ENCODE measurements around the gene JAM3.

JAM3 gene

DNA sequence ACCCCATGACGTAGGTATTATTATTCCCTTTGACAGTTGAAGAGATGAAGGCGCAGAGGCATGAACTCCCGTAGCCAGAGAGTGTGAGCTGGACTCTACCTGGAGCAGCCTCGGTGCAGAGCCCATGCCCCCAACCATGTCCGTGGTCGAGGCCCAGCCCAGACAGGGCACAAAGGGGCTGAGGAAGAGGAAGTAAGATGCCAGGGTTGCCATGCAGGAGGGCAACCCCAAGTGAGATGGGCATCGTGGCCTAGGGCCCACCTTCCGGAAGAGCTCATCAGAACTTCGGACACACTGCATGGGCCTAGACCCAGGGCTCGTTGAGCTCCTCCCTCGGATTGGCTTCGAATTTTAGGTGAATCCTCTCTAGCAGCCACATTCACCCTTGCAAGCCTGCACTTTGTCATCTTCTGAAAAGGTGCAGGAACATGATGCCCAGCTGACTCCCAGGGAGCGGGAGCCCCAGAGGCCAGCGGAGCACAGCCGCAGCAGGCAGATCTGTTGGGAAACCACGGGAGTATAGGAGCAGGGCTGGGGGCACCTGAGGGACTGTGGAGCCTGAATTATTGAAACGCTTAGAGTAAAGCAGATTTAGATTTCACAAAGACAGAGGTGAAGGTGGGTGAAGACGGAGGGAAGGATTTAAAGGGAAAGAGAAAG is 29.0 kb upstream of the JAM3 start:
- no peak for DNase-seq (ENCODE audit: low read depth)

DNA sequence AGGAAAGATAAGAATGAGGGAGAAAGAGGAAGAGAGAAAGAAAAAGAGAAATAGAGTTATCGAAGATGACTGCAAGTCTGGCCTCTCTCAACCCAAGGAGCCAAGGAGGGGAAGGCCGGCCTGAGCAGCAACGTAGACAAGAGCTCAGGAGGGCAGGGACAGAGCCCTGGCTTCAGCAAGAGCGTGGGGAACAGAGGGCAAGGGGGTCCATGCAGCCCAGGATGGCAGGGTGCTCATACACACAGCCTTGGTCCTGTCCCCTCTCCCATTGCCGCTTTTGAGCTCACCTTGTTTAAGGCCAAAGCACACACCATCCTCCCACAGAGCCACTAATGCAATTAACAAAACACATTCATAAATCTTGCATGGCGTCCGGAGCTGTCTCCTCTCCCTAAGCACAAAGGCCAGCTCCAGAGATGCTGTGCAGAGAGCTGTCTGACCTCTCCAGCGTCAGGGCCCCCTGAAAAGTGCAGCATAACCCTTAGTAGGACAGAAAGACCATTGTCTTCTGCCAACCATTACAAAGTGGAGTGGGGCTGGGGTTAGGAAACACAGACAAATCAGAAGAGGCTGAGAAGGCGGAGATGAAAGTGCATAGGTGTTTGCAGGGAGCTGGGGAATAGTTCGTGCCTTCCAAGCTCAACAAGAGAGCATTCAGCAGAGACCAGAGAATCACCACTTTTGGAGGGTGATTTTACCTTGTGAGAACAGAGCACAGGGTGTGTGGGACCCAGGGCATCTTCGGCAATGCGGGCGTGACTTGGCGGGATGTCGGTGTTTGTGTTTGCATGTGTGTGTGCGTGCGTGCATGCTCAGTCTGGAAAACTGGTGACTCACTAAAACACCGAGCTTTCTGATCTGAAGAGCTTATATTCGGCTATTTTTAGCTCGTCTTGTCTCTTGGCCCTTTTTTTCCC is 28.2 kb upstream of the JAM3 start:
- no peak for DNase-seq (ENCODE audit: low read depth)

DNA sequence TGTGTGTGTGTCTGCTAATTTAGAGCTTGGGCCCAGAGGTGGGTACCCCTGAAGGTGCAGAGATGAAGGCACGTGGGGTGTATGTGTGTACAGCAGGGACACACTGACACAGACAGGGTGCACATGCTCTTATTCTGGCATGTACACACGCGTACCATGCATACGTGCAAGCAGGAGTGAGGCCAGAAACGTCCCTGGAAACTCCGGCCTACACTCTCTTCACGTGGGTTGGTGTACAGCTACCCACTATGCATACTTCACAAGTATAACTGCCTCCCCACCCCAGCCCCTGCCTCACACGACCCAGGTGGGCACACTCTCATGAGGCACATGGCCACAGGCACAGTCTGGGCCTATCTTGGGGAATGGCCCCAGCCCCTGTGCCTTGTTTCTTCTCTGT is 27.5 kb upstream of the JAM3 start:
- no peak for DNase-seq (ENCODE audit: low read depth)

DNA sequence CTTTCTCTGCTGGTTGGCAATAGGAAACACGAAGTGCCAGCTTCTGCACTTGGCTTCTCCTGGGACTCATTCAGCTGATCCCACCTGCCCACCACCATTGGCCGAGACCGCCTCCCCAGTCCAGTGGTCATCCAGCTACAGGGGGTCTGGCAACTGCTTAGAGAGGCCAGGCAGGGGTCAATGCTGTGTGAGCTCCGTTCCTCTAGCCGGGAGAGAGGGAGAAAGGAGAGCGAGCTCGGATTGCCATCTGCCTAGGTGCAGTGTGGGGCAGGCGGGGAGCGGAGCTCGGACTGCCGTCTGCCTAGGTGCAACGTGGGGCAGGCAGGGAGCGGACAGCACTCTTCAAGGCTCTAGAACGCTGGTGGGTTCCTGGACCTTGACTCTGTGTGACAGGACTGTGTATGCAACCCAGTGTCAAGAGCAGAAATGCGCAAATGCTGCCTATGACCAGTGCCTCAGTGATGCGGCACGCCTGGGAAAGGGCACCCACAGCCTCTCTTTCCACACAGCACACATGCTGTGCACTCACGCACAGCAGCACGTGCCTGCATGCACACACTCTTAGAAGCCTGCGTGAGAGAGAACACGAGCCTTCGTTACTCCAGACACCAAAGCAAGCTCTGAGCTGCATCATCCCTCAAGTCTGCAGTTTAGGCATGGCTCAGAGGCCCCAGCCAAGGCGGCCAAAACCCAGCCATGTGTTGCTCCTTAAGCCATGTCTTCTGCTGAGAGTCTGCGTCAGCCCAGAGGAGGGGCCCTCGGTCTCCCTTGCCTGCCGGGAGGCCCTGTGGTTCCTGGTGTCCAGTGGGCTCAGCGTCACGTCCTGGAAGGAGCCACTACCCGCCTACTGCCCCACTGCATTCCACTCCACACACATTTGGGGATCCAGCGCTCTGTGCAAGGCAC is 26.8 kb upstream of the JAM3 start:
- DNase-seq (ENCODE audit: low read depth): no peak

DNA sequence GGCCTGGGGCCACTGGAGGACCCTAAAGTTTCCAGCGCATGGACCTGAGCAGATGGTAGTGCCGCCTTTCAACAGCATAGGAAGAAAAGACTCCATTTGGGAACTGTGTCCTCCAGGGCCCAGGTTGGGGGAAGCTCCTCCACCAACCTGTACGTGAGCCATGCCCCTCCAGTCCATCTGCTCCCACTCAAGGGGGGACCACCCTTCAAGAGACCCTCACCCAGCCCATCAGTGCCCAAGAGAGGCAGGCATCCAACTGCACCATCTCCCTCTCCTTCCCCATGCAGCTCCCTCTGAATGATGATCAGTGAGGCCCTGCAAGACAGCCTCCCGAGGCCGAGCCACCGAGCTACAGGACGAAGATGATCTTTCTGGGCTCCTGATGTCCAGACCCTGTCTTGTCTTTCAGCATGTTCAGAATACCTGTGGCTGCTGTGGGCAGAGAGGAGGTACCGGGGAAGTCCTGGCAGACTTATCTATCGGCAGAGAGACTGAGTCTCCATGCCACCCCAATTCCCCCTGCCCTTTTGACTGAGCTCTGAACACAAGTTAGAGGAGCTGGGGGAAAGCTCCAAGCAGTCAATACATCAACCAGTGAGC is 25.0 kb upstream of the JAM3 start:
- no peak for DNase-seq (ENCODE audit: low read depth)

DNA sequence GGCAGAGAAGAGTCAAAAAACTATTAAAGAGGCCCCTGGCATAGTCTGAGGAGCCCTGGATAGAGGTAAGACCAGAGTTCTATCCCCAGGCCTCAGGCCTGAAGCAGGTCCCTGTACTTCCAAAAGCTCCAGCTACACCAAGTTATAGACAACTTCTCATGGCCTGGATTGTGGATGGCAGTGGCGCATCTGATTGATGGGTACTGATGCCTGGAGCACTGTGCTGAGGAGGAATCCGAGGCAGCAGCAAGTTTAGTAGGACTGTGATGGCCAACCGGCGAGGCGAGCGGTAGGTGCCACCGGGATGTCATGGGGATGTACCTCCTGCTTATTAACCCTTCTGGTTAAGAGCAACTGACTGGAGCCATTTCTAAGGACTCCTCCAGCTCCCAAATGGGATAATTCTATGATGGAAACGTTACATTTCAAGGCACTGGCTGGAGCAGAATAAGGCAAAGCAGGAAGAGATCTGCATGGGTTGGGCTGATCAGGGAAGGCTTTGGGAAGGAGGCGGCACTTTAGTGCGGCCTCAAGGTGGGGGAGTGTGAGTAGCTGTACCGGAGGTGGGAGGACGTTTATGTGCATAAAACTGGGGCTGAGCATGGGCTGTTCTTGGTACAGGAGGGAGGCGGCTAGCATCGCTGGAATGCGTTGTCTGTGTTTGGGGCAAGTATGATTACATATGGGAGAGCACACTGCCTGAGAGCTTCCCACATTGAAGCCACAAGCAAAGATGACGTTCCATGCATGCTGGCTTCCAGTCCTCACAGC is 24.2 kb upstream of the JAM3 start:
- no peak for DNase-seq (ENCODE audit: low read depth)

DNA sequence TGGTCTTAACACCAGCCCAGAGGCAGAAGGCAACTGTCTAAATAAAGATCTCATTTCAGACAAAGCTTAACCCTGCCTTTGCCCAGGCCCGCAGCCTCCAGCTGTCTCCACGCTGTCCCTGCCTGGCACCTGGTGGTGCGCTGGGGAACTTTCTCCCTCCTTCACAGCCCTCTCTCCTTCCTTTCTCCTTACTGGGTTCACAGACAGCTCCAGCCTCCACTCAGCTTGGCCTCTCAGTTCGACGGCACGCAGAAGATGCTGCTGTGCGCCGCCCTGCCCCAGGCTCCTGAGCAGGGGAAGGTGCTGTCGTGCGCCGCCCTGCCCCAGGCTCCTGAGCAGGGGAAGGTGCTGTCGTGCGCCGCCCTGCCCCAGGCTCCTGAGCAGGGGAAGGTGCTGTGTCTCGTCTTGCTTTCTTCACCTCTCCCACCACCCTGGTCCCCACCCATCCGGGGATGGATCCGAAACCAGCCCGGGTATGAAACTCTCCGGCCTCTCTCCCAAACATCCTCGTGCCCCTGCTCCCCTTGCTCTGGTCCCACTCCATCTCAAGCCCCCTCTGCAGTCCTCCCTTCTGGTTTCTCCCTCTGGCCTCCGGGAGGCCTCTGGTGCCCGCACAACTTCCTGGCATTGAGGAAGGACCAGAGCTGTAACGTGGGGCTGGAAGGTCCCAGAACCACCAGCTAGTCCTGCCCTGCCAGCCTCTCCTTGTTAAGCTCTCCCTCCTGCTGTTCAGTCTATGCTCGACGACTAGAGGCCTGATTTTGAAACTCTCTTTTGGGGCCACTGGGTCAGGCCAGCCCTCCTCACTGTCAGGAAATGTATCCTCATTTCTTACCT is 22.9 kb upstream of the JAM3 start:
- DNase-seq (ENCODE audit: low read depth): no peak

DNA sequence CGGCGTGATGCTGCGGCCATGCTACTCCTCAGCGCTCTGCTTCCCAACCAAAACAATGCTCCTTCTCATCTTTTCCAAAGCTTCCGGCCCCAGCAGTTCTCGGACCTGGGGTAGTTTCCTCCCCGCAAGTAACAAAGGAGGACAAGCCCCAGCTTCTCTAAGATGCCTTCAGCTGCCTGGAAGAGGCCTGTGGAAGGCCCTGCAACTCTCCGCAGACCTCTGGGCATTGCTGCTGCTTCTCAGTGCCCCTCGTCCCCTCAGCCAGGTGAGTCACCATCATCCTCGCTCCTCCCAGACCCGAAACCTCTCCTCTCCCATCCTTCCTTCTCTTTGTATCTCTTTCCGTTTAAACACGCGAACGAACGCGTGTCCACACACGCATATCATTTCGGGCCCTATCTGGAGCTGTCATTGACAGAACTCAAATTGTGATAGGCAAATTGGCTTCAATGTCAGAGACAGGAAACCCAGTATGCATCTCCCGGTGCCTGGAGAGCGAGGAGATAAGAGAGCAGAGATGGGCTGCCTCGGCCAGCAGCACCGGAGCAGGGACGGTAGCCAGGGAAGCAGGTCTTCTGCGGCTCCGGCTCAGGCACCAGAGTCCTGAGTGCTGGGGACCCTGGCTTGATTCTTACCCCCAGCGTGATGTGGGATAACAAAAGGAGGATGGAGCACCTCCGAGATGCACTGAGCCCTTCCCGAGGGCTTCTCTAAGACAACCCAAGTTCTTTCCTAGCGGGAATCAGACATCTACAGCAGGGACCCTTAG is 22.0 kb upstream of the JAM3 start:
- DNase-seq (ENCODE audit: low read depth): no peak

DNA sequence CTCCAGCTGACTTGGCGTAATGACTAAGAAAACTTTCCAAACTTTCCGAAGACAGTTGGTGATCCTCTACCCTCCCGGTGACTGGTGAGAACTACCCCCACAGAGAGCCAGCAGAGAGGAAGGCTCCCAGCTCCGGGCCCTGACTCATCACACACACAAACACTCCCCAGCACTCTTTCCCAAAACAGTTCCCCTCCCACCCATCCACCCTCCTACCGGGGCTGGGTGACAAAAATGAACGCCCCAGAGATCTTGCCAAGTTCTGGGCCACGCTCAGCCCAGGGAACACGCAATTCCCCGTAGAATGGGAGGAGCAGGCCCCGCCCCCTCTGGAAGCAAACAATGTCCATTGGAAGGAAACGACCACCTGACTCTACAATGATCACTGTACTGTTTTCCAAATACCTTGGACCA is 21.3 kb upstream of the JAM3 start:
- DNase-seq (ENCODE audit: low read depth): no peak

DNA sequence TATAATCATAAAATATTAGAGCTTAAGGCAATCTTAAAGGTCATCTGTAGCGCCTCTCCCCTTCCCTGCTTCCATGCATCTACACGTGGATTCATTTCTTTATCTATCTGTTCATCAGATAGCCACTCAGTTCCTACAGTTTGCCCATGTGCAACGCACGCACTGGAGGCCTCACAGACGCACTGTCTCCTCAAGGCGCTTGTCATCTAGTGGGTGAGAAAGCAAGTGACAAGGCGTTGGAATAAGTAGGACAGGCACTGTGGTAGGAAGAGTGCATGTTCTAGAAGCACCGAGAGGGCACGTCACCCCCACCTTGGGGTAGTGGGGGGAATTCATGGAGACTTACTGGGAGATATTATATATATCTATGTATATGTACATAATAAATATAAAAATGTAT is 20.8 kb upstream of the JAM3 start:
- DNase-seq (ENCODE audit: low read depth): no peak

DNA sequence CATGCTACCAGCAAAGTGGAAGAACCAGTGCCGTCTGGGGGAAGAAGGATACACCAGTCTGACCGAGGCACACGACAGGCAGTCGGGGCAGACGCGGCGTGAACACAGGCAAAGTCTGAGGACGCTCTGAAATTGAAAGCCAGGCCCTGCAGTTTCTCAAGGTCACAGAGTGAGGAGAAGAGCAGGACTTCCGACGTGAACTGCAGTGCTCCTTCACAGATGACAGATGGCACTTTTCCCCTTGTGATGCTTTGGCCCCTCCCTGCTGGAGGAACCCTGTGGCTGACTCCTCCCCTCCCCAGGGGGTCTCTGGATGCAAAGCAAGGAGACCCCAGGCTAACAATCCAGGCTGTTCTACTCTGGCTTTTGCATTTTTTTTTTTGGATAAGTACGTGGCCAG is 19.6 kb upstream of the JAM3 start:
- DNase-seq (ENCODE audit: low read depth): no peak

DNA sequence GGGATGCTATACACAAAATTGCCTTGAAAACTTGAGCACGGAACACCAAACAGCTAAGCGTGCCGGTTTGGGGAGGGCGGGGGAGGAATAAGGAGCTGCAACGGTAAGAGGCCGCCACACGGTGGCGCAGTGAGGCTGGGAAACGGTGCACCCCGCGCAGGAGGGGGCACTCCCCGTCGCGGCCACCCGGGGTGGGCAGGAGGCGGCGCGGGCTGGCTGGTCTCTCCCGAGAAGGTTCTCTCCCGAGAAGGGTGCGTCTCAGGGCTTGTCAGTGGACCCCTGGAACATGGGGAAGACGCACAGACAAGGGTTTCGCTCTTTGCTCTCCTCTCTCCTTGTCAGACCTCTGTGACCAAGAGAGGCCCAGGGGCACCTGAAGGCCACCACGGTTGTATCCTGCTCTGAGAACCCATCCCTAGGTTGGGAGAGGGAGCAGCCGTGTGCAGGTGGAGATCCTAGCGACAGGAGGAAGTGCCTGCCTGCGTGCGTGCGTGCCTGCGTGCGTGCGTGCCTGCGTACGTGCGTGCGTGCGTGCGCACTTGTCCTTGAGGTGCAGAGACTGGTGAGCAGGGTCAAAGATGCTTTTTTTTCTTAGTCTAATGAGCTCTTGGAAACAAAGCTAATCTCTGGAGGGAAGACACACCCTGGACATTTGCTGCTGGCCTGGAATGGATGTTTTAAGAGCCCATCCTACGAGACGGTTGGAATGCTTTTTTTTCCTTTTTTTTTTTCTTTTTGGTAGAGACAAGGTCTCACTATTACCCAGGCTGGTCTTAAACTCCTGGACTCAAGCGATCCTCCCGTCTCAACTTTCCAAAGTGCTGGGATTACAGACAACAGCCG is 18.1 kb upstream of the JAM3 start:
- DNase-seq (ENCODE audit: low read depth): peak; percentile 43

DNA sequence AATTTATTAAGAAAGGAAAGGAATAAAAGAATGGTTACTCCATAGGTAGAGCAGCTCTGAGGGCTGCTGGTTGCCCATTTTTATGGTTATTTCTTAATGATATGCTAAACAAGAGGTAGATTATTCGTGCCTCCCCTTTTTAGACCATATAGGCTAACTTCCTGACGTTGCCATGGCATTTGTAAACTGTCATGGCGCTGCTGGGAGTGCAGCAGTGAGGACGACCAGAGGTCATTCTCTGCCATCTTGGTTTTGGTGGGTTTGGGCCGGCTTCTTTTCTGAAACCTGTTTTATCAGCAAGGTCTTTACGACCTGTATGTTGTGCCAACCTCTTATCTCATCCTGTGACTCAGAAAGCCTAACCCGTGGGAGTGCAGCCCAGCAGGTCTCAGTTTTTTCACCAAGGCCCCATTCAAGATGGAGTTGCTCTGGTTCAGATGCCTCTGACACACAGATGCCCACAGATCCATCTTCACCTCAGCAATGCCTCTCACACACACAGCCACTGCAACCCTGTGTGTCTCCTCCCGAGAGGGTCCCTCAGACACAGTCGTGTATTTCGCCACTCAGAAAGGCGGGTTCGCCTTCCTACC is 16.4 kb upstream of the JAM3 start:
- no peak for DNase-seq (ENCODE audit: low read depth)

DNA sequence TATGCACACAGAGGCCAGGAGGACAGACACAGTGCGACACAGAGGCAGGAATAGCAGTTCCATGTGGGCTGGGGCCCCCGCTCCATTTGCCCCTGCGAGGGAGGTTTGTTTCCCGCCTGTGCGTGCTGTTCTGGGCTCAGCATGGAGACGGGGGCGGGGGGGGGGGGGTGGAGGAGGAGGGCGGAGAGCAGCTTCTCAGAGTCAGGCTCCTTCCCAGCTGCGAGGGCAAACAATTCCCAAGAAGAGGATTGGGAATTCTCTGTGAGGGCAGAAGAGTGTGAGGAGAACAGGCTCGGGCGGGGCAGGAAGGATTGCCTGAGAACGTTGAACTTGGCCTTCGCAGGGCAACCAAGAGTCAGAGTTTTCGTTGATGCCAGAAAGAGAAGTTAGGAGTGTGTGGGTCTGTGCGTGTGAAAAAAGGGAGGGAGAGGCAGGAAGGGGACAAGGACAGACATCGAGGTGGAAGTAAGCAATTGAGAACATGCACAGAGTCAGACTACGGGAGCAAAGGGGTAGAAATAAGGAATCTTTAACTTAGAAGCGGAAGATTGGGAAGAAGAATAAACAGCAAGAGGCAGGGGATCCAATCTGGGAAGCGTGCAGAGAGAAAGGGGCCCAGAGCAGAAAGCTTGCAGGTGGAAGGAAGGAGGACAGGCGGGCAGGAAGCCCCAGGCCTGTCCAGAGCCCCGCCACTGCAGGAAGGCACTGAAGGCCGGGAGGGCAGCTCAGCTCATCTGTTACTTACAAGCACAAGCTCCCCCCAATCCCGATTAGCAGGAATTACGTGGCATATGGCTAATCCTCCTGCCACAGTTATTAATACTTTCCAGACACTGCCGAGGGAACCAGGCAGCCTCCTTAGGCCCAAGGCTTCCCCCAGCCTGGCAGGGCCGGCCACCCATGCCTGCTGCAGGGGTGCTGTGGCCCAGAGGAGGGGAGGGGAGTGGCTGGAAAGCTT is 15.6 kb upstream of the JAM3 start:
- no peak for DNase-seq (ENCODE audit: low read depth)

DNA sequence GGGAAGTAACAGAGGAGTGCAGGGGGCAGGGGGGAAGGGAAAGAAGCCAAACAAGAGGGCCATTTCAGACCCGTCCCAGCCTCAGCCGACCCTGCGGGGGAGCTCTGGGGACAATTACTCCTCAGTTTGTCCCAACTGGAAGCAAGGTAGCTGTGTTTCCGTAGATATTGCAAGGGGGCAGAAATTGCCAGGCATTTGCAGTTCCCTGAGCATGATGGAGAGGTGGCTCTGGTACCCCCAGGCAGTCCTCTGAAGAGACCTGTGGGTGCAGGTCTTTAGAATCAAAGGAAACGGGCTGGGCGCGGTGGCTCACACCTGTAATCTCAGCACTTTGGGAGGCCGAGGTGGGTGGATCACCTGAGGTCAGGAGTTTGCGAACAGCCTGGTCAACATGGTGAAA is 13.8 kb upstream of the JAM3 start:
- no peak for DNase-seq (ENCODE audit: low read depth)

DNA sequence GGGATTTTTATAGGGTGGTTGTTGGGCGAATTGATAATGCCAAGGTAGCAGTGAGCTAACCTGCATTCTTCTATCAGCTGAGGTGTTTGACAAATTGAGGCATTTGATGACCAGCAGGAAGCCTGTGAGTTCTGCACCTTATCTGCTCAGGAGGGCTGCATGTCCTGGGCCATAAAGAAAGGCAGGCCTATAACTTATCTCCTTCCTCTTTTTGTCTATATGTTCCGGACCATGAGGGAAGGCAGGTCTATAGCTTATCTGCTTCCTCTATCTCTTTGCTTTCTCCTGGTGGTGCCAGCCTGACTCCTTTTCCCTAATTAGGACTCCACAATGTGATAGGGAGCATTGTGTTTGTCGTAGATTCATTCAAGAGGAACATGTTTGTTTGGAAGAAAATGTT is 8.6 kb upstream of the JAM3 start:
- peak; percentile 22 for DNase-seq (ENCODE audit: low read depth)

Data from CMK (cell line).